Measurements from ENCODE around the gene SCAMP2.

The SCAMP2 gene

DNA sequence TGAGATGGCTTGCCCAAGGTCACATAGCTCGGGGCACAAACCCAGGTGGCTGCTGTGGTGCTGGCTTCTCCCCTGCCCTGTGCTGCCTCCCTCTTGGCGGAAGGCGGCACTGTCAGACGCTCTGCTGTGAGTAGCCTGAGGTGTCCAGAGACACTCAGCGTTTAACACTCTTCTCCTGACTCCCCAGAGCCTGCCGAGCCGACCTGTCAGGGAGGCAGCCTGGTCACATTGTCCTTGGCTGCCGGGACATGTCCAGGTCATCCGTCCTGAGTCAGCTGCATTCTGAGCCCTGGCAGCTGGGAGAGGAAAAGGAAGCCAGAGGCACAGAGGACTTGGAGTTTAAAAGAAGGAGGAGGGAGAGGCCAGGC is 55.8 kb downstream of the SCAMP2 start:
- DNase-seq (ENCODE audit: low read depth): no peak

DNA sequence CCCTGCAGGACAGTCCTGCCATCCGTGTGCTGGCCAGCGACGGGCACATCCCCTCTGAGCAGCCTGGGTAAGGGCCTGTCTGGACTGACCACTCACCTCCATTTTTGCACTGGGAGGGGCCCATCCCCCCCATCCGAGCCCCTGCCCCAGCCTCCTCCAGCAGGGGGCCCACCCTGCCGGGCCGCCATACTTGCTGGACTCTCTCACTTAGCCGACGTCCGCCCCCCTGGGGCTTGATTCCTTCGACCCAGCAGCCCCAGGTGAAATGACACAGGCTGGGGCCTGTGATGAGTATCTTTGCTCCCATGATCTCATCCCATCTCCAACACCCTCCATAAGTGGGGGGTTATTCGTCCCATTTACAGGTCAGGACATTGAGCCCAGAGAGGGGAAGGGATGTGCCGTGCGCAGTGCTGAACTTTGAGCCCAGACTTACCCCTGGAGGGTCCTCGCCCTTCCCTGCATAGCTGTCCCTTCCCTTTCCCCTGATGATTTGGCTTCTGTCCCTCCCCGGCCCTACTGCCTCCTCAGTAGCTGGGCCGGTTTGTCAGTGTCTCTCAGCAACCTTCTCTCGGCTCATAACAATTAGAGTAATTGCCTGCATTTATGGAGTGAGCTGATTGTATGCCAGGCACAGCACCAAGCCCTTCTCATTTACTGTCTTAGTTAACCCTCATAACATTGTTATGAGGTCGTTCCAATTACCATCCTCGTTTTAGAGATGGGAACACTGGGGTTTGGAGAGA is 56.4 kb downstream of the SCAMP2 start:
- no peak for DNase-seq (ENCODE audit: low read depth)

DNA sequence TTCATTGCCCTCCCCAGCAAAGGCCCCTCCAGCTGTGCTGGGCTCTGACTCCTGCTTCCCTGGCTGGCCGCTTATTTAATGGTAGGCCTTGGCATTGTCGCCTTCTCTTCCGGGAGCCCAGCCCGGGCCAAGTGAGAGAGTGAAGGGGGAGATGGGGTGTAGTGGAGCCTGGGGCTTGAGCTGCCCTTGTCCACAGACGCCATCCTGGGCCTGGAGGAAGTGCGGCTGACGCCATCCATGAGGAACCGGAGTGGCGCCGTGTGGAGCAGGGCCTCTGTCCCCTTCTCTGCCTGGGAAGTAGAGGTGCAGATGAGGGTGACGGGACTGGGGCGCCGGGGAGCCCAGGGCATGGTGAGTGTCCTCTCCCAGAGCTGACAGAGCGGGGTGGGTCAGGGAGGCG is 57.2 kb downstream of the SCAMP2 start:
- no peak for DNase-seq (ENCODE audit: low read depth)

DNA sequence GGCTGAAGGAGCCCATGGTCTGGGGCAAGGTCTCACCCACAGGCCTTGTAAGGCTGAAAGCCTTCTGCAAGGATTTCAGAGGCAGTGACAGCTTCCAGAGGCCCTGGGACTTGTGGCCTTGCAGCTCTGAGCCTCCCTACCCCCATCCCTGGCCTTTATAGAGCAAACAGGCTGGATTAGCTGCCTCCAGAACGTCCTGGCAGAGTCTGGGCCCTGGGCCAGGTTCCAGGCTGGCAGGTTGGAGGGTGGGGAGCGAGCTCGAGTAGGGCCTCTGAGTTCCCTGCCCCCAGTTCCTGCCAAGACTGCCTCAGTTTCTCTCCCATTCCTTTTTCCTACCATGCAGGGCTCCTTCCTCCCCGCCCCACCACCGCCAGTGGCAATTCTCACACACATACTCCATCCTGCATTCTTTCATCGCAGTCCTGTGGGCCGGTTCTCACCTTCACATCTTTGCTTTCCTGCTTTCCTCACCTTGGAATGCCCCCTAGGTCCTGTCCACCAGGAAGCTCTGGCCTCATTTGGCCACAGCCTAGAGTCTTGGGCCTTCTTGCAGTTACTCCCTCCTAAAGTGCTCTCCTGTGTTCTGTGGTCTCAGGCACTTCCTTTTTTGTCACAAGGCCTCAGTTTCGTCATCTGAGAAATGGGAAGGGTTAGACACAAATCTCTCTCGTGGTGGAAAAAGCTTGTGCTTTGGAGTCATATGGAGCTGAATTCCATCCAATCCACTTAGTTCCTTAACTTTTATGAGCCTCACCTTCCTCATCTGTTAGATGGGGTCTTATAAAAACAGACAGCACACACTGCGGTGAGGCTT is 57.8 kb downstream of the SCAMP2 start:
- DNase-seq (ENCODE audit: low read depth): no peak

DNA sequence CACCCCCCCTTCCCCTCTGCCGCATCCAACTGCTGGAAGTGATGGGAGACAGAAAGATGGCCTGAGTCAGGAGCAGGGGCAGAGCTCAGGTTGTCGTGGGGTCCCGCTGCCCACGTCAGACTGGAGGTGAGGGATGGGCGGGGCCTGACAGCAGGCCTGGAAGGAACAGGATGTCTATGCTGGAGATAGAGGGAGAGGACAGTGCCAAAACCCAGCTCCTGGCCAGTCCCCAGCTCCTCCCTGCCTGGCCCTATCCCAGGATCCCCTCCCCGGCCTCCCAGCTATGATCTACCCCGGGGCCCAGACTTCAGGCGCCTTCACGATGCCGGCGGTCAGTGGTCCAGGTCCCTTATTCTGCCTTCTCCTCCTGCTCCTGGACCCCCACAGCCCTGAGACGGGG is 60.6 kb downstream of the SCAMP2 start, which contains the start of gene LMAN1L:
Gene LMAN1L, plus strand, starts transcription at position 303 of the 400 bp plus-strand sequence. Its CDS starts 20 bp downstream, at position 323.
- no peak for DNase-seq (ENCODE audit: low read depth)

DNA sequence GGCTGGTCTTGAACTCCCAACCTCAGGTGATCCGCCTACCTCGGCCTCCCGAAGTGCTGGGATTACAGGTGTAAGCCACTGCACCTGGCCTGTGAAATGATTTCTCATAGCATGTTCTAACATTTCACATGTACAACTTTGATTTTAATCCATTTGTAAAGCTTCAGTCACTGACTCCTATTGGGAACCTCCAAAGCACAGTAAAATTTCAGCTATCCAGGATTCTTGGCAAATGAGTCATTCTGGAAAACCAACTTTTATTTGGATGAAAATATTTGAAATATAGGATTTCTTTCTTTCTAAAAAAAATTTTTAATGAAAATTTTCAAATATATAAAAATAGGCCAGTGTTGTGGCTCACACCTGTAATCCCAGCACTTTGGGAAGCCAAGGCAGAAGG is 63.2 kb downstream of the SCAMP2 start:
- DNase-seq (ENCODE audit: low read depth): no peak

DNA sequence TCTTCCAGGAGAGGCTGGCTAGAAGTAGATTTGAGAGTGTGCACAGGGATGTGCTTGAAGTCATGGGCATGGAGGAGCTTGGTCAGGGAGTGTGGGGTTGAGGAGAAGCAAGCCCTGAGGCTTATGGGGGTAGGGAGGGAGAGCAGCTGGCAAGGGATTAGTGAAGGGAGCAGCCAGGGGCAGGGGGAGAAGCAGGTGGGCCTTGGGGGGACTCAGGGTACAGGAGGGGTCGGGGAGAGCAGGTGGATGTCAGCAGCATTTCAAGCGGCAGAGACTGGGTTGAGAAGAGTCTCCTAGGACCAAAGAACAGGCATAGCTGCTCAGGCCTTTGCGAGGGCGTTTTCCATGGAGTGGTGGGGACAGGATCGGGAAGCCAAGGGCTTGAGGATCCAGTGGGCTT is 63.9 kb downstream of the SCAMP2 start:
- no peak for DNase-seq (ENCODE audit: low read depth)

DNA sequence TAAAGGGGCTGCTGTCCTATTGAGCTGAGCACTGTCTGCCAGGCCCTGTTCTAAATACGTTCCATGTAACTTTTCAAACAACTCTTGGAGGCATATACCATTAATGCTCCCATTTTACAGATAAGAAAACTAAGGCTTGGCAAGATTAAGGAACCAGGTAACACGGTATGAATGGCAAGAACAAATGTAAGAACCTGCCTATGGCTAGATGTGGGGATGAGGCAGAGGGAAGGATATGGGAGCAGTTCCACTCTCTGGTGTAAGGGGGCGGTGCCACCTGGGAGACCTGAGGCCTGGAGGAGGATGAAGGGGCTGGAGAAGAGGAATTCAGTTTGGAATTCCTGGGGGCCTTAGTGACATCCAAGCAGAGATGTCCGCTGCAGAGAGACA is 64.3 kb downstream of the SCAMP2 start:
- DNase-seq (ENCODE audit: low read depth): no peak

DNA sequence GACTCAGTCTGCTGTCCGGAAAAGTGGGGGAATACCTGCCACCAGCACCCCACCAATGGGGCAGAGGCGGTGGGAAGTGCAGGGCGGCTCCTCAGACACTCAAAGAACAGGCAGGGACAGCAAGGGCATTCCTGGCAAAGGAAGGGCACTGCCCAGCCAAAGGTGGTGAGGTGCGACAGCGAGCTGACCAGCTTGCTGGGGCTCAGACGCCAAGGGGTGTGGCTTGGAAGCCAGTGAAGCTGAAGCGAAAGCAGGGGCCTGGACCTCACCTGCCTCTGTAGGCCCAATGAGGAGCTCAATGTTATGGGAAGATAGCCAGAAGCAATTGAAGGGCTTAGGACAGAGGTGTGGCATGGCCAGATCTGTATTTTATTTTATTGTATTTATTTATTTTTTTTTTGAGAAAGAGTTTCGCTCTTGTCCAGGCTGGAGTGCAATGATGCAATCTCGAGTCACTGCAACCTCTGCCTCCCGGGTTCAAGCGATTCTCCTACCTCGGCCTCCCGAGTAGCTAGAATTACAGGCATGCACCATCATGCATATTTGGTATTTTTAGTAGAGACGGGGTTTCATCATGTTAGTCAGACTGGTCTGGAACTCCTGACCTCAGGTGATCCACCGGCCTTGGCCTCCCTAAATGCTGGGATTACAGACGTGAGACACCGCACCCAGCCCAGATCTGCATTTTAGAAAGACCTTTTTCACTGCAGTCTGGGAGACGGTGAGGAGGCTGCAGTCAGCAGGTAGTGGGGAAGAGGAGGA is 64.9 kb downstream of the SCAMP2 start:
- DNase-seq (ENCODE audit: low read depth): no peak

DNA sequence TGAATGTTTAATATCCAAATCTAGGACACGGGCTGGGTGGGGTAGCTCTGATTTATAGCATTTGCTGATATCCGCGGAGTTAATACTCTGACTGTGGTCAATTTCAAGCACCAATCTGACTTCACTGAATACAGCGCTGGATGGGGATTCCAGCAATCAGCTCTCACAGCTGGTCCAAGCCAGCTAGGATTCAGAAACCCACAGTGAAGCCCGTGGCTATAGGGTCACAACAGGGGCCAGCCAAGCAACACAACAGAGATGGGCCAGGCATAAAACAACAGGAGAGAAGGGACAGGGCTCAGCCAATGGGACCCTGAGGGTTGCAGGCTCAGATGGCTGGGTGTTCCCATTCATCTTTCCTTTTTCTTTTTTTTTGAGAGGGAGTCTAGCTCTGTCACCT is 65.9 kb downstream of the SCAMP2 start:
- no peak for DNase-seq (ENCODE audit: low read depth)

DNA sequence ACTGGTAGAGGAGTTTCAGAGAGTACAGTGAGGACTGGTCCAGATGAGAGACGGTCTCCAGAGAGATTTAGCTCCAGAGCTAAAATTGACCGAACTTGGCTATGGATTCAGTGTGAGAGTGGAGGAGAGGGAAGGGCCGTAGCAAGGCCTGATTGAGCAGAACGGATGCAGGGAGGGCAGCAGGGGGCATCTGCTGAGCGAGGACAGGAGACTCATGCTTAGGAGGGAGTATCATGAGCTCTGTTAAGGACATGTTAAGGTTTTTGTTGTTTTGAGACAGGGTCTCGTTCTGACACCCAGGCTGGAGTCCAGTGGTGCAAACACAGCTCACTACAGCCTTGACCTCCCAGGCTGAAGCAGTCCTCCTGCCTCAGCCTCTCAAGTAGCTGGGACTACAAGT is 68.2 kb downstream of the SCAMP2 start:
- no peak for DNase-seq (ENCODE audit: low read depth)

DNA sequence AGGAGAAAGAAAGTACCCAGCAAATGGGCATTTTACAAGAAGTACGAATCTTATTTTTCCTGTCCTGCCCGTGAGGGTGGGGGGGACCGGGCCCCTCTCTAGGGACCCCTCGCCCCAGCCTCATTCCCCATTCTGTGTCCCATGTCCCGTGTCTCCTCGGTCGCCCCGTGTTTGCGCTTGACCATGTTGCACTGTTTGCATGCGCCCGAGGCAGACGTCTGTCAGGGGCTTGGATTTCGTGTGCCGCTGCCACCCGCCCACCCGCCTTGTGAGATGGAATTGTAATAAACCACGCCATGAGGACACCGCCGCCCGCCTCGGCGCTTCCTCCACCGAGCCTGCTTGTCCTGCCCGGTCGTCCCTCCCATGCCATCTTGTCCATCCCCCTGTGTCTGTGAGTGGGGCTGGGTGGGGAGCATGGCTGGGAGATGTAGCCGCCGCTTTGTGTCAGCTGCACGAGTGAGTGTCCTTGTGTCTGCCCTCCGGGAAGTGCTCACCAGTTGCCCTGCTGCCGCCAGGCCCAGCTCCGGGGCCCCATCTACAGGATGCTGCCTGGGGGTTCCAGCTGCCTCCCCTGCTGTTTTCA is 70.2 kb downstream of the SCAMP2 start:
- DNase-seq (ENCODE audit: low read depth): no peak

DNA sequence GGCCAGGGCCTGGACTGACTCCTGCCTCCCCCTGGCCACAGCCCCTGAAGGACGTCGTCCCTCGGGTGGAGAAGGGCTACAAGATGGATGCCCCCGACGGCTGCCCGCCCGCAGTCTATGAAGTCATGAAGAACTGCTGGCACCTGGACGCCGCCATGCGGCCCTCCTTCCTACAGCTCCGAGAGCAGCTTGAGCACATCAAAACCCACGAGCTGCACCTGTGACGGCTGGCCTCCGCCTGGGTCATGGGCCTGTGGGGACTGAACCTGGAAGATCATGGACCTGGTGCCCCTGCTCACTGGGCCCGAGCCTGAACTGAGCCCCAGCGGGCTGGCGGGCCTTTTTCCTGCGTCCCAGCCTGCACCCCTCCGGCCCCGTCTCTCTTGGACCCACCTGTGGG is 70.9 kb downstream of the SCAMP2 start:
- no peak for DNase-seq (ENCODE audit: low read depth)

DNA sequence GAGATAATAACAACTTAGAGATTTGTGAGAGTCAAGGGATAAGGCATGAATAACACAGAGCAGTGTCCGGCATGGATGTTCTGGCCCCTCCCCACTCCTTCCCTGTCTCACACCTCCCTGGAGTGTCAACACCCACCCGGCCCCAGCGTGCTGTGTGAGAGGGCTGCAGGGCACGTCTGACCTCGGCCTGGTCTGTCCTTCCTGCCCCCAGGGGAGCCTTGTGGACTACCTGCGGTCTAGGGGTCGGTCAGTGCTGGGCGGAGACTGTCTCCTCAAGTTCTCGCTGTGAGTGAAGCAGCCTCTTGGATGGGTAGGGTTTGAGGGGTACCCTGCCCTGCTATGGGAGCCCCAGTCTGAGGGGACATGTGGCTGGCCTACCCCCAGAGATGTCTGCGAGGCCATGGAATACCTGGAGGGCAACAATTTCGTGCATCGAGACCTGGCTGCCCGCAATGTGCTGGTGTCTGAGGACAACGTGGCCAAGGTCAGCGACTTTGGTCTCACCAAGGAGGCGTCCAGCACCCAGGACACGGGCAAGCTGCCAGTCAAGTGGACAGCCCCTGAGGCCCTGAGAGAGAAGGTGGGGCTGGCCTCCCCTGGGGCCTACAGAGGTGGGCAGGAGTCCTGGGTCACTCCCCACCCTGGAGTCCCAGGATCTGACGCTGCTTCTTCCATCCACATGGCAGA is 71.7 kb downstream of the SCAMP2 start:
- no peak for DNase-seq (ENCODE audit: low read depth)

DNA sequence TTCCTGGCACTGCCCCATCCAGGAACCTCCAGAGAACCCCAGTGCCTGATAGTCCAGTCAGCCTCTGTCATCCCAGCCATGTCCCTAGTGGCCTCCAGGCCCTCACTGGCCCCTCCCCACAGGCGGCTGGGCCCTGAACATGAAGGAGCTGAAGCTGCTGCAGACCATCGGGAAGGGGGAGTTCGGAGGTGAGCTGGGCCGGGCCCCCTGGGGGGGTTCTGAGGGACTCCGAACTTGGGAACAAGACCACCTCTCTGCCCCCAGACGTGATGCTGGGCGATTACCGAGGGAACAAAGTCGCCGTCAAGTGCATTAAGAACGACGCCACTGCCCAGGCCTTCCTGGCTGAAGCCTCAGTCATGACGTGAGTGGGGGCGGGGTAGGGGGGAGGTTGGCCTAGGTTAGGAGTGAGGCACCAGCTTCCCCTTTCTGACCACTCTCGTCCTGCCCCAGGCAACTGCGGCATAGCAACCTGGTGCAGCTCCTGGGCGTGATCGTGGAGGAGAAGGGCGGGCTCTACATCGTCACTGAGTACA is 72.5 kb downstream of the SCAMP2 start:
- no peak for DNase-seq (ENCODE audit: low read depth)

DNA sequence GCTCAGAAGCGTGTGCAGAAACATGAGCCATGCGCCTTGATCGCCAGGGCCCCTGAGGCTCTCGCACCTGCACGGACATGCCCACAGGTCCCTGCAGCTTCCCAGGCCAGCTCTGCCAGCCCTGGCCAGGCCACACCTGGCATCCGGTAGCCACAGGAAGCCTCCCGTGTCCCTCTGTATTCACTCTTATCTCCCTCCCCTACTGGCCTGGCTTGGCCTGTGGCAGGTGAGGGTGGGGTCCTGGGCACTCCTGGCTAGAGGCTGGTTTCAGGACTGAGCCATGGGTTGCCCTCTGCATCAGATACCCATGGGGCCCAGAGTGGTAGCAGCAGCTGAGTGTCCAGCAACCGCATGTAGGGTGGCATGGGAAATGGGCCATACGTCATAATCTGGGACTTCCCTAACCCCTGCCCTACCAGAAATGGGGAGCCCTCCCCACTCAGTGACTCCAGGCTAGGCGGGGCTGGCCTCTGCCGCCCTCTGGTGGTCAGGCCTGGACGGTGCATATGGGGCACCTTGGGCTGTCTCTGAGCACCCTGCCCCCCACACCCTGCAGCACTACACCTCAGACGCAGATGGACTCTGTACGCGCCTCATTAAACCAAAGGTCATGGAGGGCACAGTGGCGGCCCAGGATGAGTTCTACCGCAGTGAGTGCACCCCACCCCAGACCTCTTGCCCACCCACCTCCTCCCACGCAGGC is 73.2 kb downstream of the SCAMP2 start:
- peak; percentile 69 for DNase-seq (ENCODE audit: low read depth)

DNA sequence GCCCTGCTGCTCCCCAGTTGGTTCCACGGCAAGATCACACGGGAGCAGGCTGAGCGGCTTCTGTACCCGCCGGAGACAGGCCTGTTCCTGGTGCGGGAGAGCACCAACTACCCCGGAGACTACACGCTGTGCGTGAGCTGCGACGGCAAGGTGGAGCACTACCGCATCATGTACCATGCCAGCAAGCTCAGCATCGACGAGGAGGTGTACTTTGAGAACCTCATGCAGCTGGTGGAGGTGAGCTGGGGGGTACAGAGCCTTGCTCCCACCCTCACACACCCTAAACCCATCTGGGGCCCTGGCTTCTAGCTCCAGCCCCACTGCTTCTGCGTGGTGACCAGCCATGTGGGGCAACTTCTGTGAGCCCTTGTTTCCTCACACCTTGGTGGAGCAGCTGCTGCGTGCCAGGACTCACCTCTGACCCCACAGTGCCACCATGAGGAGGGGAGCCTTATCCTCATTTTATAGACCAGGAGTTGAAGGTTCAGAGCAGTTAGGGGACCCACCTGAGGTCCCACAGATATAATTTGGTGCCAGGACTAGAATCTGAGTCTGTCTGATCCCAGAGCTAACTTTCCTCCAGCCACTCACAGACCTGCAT is 73.8 kb downstream of the SCAMP2 start:
- DNase-seq (ENCODE audit: low read depth): no peak

DNA sequence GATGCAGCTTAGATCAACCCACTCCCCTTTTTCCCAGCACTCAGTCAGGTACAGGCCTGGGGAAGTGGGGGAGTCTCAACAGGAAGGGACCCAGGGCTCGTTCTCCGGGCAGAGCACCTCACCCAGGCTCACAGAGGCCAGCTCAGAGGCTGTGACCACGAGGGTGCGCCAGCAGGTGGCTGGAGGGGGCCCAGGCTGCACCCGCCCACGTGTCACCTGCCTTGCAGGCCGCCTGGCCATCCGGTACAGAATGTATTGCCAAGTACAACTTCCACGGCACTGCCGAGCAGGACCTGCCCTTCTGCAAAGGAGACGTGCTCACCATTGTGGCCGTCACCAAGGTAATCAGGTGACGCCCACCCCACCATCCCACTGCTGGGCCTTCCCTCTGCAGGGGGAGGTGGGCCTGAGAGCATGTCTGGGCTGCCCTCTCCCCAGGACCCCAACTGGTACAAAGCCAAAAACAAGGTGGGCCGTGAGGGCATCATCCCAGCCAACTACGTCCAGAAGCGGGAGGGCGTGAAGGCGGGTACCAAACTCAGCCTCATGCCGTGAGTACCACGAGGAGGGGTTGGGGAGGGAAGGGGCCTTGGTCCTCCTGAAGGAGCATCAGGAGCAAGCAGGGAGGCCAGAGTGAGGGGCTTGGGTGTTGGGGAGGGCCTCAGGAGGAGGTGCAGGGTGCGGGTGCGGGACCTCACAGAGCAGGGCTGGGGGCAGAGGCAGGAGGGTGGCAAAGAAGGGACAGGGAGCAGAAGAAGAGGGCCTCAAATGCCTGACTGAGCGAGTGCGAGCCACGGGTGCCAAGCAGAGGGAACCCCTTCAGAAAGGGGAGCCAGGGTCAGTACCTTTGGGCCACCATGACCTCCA is 74.5 kb downstream of the SCAMP2 start:
- DNase-seq (ENCODE audit: low read depth): no peak

DNA sequence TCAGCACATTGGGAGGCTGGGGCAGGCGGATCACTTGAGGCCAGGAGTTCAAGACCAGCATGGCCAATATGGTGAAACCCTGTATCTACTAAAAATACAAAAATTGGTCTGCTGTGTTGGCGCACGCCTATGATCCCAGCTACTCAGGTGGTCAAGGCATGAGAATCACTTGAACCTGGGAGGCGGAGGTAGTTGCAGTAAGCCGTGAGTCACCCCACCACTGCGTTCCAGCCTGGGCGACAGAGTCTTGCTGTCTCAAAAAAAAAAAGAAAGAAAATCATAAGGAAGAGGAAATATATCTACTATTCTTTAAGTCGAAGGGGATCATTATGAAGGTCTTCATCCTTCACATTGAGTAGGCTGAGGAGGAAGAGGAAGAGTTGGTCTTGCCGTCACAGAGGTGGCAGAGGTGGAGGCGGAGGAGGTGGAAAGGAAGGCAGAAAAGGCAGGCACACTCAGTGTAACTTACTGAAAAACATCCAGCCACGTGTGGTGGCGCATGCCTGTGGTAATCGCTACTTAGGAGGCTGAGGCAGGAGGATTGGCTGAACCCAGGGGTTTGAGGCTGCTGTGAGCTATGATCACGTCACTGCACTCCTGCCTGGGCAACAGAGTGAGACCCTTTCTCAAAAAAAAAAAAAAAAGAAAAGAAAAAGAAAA is 77.1 kb downstream of the SCAMP2 start:
- DNase-seq (ENCODE audit: low read depth): no peak
